Sigmoid colon (tissue), 7 donors: ENCODE measurements around the gene P2RY11. TPM values are rescaled to one million over a fixed set of nuclear protein-coding genes. Genes with fewer than 3 reads are reported as not detected.

Experiments
- DNase-seq: peaks from one replicate; pipeline ENCODE4 v3.0.0-alpha.2; 2019
- H3K27ac ChIP-seq, 4 donors: fragments of 200-600 bp; sonication (generic); one replicate each; pipeline ENCODE4 v1.5.1; 2016 to 2019; ENCODE audit warnings: mild to moderate bottlenecking in 1 of 4
- H3K27me3 ChIP-seq, 3 donors: fragments of 200-600 bp; sonication (generic); one replicate each; pipeline ENCODE4 v1.5.1; 2019; ENCODE audit warnings: mild to moderate bottlenecking in 1 of 3
- H3K36me3 ChIP-seq, 4 donors: fragments of 200-600 bp; sonication (generic); one replicate each; pipeline ENCODE4 v1.5.1; 2016 to 2019
- H3K4me1 ChIP-seq, 4 donors: fragments of 200-600 bp; sonication (generic); one replicate each; pipeline ENCODE4 v1.5.1; 2017 to 2019
- H3K4me3 ChIP-seq, 4 donors: fragments of 200-600 bp; sonication (generic); one replicate each; pipeline ENCODE4 v1.5.1; 2017 to 2019; ENCODE audit warnings: mild to moderate bottlenecking in 2 of 4, moderate library complexity in 1 of 4
- H3K9me3 ChIP-seq, 4 donors: fragments of 200-600 bp in 3 of 4; sonication (generic) in 3 of 4; one replicate each; pipeline versions ENCODE4 v1.5.1 to v1.6.1; 2013 to 2019
- CTCF ChIP-seq, 4 experiments: fragments of 450-650 bp in 3 of 4; fragments of 200-600 bp in 1 of 4; IDR thresholded peaks; one replicate each; pipeline ENCODE4 v1.5.1; 2016 to 2019; ENCODE audit warnings: antibody characterized with exemption in 4 of 4, mild to moderate bottlenecking in 3 of 4, moderate library complexity in 2 of 4
- EP300 ChIP-seq, 4 donors: sonication (generic); formaldehyde crosslinking; IDR thresholded peaks; one replicate each; pipeline ENCODE4 v1.6.1; 2017; ENCODE audit warnings: antibody characterized with exemption in 4 of 4
- POLR2A ChIP-seq, 2 donors: fragments of 450-650 bp; IDR thresholded peaks; one replicate each; pipeline ENCODE4 v1.6.1; 2016; ENCODE audit warnings: antibody characterized with exemption in 2 of 2, mild to moderate bottlenecking in 2 of 2, moderate library complexity in 2 of 2
- POLR2AphosphoS5 ChIP-seq, 4 donors: sonication (generic); formaldehyde crosslinking; IDR thresholded peaks; one replicate each; pipeline ENCODE4 v1.6.1; 2017; ENCODE audit warnings: antibody characterized with exemption in 4 of 4
- WGBS, 2 donors: extraction: QIAGEN DNeasy Blood & Tissue Kit; methylation state at CpG; one replicate each; pipeline ENCODE4 v1.1.7; 2013; 5-methylcytosine and 5-hydroxymethylcytosine counted together
- intact Hi-C: fragments of 100-400 bp; cut with DNase I; formaldehyde crosslinking; loops from one replicate; pipeline ENCODE4 v1.15.1; 2023
- polyA plus RNA-seq, 3 donors: library from polyadenylated mRNA; stranded (reverse); fragments of 200-250 nt; gene quantifications; one replicate each; pipeline ENCODE4 v1.2.3, GENCODE V29; 2013
- total RNA-seq, 4 donors: library from RNA; depleted of rRNA; stranded (reverse); fragments of >200 nt; gene quantifications; one replicate each; pipeline ENCODE4 v1.1.0, GENCODE V29; 2016
- donor health status: healthy with polysubstance abuse.
- donor health status: Bipolar disorder and iron deficiency.
- donor health status: healthy.

The P2RY11 gene
- total and polyA plus RNA-seq, 7 donors, result 1.2 to 18.5 (median 3.9) TPM

- Histone ChIP-seq H3K27me3 (no peaks in the 10 kb centered on the region), H3K4me1 (no peaks in the 10 kb centered on the region), H3K9me3 (no peaks in the 10 kb centered on the region), H3K27ac (no peak overlapping the region), H3K4me3 (no peak overlapping the region), H3K36me3 (peaks cover 21 to 100% (median 81%) of the 10 kb centered on the region in 4 donors)
- intact Hi-C loops, result no loop called here
- 92 to 93% methylated on average over 13 of the region's 13 CpGs for WGBS, 2 donors
- DNase-seq, result no peak
- TF ChIP-seq EP300 (IDR thresholded peaks at IDR 0.05) (no peak), POLR2AphosphoS5 (IDR thresholded peaks at IDR 0.05) (no peak), POLR2A (IDR thresholded peaks at IDR 0.05) (no peak), CTCF (IDR thresholded peaks at IDR 0.05) (no peak)
Observed at GRCh38 chr19:10141479-10141878, 30.0 kb downstream of the P2RY11 start.

DNA sequence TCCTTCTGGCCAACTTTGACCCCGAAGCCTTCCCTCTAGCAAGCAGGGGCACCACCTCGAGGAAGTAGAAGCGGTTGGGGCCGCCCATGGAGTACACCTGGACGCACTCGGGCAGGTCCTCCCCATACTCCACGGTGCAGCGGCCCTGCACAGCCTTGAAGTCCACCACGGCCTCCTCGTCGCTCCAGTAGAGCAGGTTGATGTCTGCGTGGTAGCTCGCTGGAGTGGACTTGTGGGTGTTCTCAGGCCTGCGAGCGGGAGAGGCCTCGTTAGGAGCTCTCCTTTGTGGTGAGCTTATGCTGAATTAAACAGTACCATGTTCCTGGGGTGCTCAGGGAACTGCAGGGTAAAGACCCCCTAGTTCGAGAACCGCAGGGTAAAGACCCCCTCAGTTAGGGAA is 30.5 kb downstream of the P2RY11 start:
- Histone ChIP-seq H3K9me3 (no peaks in the 10 kb centered on the region), H3K4me1 (no peaks in the 10 kb centered on the region), H3K27ac (no peak overlapping the region), H3K4me3 (no peak overlapping the region), H3K36me3 (peaks cover 19 to 100% (median 82%) of the 10 kb centered on the region in 4 donors), H3K27me3 (no peaks in the 10 kb centered on the region)
- DNase-seq, result no peak
- TF ChIP-seq EP300 (IDR thresholded peaks at IDR 0.05), result no peak
- intact Hi-C loops, result no loop called here
- WGBS, 2 donors, result 94% methylated on average over 18 of the region's 18 CpGs

GRCh38 chr19:10142701-10143375 is 31.3 kb downstream of the P2RY11 start:
- 40 to 63% methylated on average over 15 of the region's 15 CpGs for WGBS, 2 donors
- H3K36me3 ChIP-seq, result peaks cover 12 to 99% (median 78%) of the 10 kb centered on the region in 4 donors

GRCh38 chr19:10143681-10144080 is 32.2 kb downstream of the P2RY11 start:
- WGBS, 2 donors, result 84 to 86% methylated on average over 11 of the region's 11 CpGs
- Histone ChIP-seq H3K9me3 (no peaks in the 10 kb centered on the region), H3K4me3 (no peak overlapping the region), H3K36me3 (peaks cover 15 to 96% (median 71%) of the 10 kb centered on the region in 4 donors), H3K27me3 (no peaks in the 10 kb centered on the region), H3K4me1 (no peaks in the 10 kb centered on the region), H3K27ac (no peak overlapping the region)
- intact Hi-C loops, result no loop called here
- DNase-seq, result no peak
- TF ChIP-seq EP300 (IDR thresholded peaks at IDR 0.05), result no peak
- no peak for TF ChIP-seq POLR2AphosphoS5 (IDR thresholded peaks at IDR 0.05)
- TF ChIP-seq CTCF (IDR thresholded peaks at IDR 0.05), result no peak
- no peak for TF ChIP-seq POLR2A (IDR thresholded peaks at IDR 0.05)

More at GRCh38 chr19:10142701-10143375, 31.3 kb downstream of the P2RY11 start:
- Histone ChIP-seq H3K27me3 (no peaks in the 10 kb centered on the region), H3K4me1 (no peaks in the 10 kb centered on the region), H3K4me3 (no peak overlapping the region), H3K9me3 (no peaks in the 10 kb centered on the region), H3K27ac (no peak overlapping the region)
- TF ChIP-seq POLR2AphosphoS5 (IDR thresholded peaks at IDR 0.05), result no peak
- no peak for TF ChIP-seq CTCF (IDR thresholded peaks at IDR 0.05)
- TF ChIP-seq EP300 (IDR thresholded peaks at IDR 0.05), result no peak
- no peak for TF ChIP-seq POLR2A (IDR thresholded peaks at IDR 0.05)
- no peak for DNase-seq
- intact Hi-C loops, result no loop called here

GRCh38 chr19:10144361-10144760 is 32.9 kb downstream of the P2RY11 start:
- Histone ChIP-seq H3K4me3 (no peak overlapping the region), H3K36me3 (peaks cover 17 to 94% (median 69%) of the 10 kb centered on the region in 4 donors), H3K27me3 (no peaks in the 10 kb centered on the region), H3K9me3 (no peaks in the 10 kb centered on the region), H3K4me1 (no peaks in the 10 kb centered on the region), H3K27ac (no peak overlapping the region)
- no peak for DNase-seq
- 89 to 96% methylated on average over 10 of the region's 10 CpGs for WGBS, 2 donors
- intact Hi-C loops, result no loop called here
- TF ChIP-seq EP300 (IDR thresholded peaks at IDR 0.05) (no peak), POLR2AphosphoS5 (IDR thresholded peaks at IDR 0.05) (no peak)

DNA sequence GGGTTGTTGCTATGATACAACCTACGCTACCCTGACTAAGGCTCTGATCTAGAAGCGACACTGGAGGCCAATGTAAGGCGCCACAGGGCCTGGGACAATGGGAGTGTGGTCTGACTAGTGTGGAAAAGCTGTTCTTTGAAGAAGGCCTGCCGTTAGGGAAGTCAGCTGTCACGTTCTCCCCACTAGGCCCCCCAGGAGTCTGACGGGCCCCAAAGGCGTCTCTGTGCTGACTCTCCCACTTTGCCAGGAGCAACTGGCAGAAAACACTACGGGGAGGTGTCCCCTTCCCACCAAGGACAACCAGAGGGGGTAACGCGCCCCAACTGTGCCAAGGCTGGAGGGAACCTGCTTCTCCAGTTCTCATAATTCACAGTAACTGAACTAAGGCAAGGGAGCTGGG is 33.5 kb downstream of the P2RY11 start:
- intact Hi-C loops, result no loop called here
- Histone ChIP-seq H3K36me3 (peaks cover 19 to 94% (median 67%) of the 10 kb centered on the region in 4 donors), H3K9me3 (no peaks in the 10 kb centered on the region), H3K4me1 (no peaks in the 10 kb centered on the region), H3K27me3 (no peaks in the 10 kb centered on the region), H3K4me3 (no peak overlapping the region), H3K27ac (no peak overlapping the region)
- no peak for DNase-seq
- WGBS, 2 donors, result 93 to 94% methylated on average over 10 of the region's 10 CpGs
- TF ChIP-seq POLR2AphosphoS5 (IDR thresholded peaks at IDR 0.05) (no peak), EP300 (IDR thresholded peaks at IDR 0.05) (no peak), POLR2A (IDR thresholded peaks at IDR 0.05) (no peak), CTCF (IDR thresholded peaks at IDR 0.05) (no peak)
